ENCODE measurements around the gene TANC1.

TANC1 gene

GRCh38 chr2:158953454-158953853 is 15.0 kb upstream of the TANC1 start:
- no peak for TF ChIP-seq CTCF (IDR thresholded peaks at IDR 0.05)

GRCh38 chr2:158953926-158954763 is 14.3 kb upstream of the TANC1 start:
- Histone ChIP-seq H3K27ac (no peak overlapping the region), H3K4me1 (ENCODE audit: control insufficient read depth in 1 of 2, insufficient read depth in 1 of 2, low read depth in 1 of 2, low read length in 1 of 2) (no peaks in the 10 kb centered on the region), H3K27me3 (peaks cover 3% of the 10 kb centered on the region), H3K4me3 (ENCODE audit: low read depth in 1 of 2, low read length in 1 of 2) (no peak overlapping the region), H3K9me3 (no peaks in the 10 kb centered on the region), H3K36me3 (no peaks in the 10 kb centered on the region)
- no peak for TF ChIP-seq CTCF (IDR thresholded peaks at IDR 0.05)

More at GRCh38 chr2:158953454-158953853, 15.0 kb upstream of the TANC1 start:
- Histone ChIP-seq H3K4me3 (ENCODE audit: low read depth in 1 of 2, low read length in 1 of 2) (no peak overlapping the region), H3K4me1 (ENCODE audit: control insufficient read depth in 1 of 2, insufficient read depth in 1 of 2, low read depth in 1 of 2, low read length in 1 of 2) (no peaks in the 10 kb centered on the region), H3K9me3 (no peaks in the 10 kb centered on the region), H3K27me3 (peaks cover 3% of the 10 kb centered on the region), H3K27ac (no peak overlapping the region), H3K36me3 (no peaks in the 10 kb centered on the region)

DNA sequence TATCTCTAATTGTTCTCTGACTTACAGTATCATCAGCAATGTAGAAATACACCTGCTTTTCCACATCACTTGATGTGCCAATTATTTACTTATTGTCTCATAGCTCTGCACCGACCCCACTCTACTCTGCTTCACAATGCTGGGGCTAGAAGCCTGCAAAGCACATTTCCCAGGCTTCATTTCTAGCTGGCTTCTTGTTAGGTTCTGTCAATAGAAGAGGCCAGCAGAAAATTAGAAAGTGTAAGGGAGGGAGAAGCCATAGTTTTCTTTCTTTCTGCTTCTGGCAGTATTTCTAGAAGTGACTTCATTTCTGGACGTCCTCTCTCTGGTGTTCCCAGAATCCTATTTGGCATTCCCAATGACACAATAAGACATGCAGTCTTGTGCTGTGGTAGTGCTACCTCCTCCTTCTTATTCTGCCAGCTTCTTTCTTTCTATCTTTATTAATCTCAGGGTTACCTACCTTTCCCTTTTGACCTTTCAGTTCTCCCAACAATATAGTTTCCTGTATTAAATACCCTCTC is 12.5 kb upstream of the TANC1 start:
- Histone ChIP-seq H3K4me1 (ENCODE audit: control insufficient read depth in 1 of 2, insufficient read depth in 1 of 2, low read depth in 1 of 2, low read length in 1 of 2) (no peaks in the 10 kb centered on the region), H3K9me3 (no peaks in the 10 kb centered on the region), H3K36me3 (no peaks in the 10 kb centered on the region), H3K4me3 (ENCODE audit: low read depth in 1 of 2, low read length in 1 of 2) (no peak overlapping the region), H3K27me3 (peaks cover 3% of the 10 kb centered on the region), H3K27ac (no peak overlapping the region)
- no peak for TF ChIP-seq CTCF (IDR thresholded peaks at IDR 0.05)

- H3K36me3 ChIP-seq, result no peaks in the 10 kb centered on the region
- no peak overlapping the region for H3K27ac ChIP-seq
- no peak for TF ChIP-seq CTCF (IDR thresholded peaks at IDR 0.05)
- no peaks in the 10 kb centered on the region for H3K9me3 ChIP-seq
- peaks cover 7% of the 10 kb centered on the region for H3K27me3 ChIP-seq
- no peak overlapping the region for H3K4me3 ChIP-seq (ENCODE audit: low read depth in 1 of 2, low read length in 1 of 2)
- no peaks in the 10 kb centered on the region for H3K4me1 ChIP-seq (ENCODE audit: control insufficient read depth in 1 of 2, insufficient read depth in 1 of 2, low read depth in 1 of 2, low read length in 1 of 2)
These were observed 10.1 kb upstream of the TANC1 start for GRCh38 chr2:158958365-158958764.

DNA sequence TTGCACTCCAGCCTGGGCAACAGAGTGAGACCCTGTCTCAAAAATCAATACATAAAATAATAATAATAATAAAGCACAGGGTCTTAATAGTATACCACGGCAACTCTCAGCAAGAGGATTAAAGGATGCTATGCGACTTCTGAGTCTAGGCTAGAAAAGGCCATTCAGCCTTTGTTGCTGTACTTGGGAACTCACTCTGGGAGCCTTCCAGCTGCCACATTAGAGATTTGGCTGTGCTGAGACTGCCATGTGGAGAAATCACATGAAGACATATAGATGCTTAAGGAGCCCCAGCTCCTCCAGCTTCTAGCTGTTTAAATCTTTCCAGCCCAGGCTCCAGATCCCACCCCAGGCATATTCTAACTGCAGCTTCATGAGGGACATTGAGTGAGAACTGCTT is 8.2 kb upstream of the TANC1 start:
- Histone ChIP-seq H3K27me3 (peaks cover 24% of the 10 kb centered on the region), H3K36me3 (no peaks in the 10 kb centered on the region), H3K4me1 (ENCODE audit: control insufficient read depth in 1 of 2, insufficient read depth in 1 of 2, low read depth in 1 of 2, low read length in 1 of 2) (no peaks in the 10 kb centered on the region), H3K9me3 (no peaks in the 10 kb centered on the region), H3K4me3 (ENCODE audit: low read depth in 1 of 2, low read length in 1 of 2) (no peak overlapping the region), H3K27ac (no peak overlapping the region)
- no peak for TF ChIP-seq CTCF (IDR thresholded peaks at IDR 0.05)
